HG03097 (cell line): ENCODE data around the gene PIK3C3.
"Not testable (repeated sequence)": the region's sequence is repeated elsewhere in the genome, so short reads cannot be mapped to it uniquely, and the experiment has no call there.

Source experiments
- ATAC-seq: cut with Tn5 transposase; IDR thresholded peaks from one replicate; pipeline ENCODE4 v1.9.1; 2021; ENCODE audit not compliant: unreplicated experiment, low FRiP score

PIK3C3 gene

DNA sequence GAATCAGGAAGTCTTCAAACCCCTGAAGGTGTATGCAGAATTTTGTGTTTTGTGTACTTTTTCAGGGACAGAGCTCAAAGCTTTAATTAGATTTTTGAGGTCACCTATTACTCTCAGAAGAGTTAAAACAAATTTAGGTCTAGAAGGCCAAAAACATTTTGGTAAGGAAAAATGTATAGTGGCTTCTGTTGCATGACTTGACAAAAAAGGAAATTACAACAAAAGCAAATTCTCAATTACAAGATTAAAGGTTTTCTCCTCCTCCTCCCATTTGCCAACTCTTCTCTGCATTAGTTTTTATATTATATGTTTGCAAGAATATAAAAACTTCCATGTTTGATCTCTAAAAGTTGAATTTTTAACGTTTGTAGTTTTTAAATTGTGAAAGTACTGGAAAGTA, 4.0 kb downstream of the PIK3C3 start:
- ATAC-seq: no peak

DNA sequence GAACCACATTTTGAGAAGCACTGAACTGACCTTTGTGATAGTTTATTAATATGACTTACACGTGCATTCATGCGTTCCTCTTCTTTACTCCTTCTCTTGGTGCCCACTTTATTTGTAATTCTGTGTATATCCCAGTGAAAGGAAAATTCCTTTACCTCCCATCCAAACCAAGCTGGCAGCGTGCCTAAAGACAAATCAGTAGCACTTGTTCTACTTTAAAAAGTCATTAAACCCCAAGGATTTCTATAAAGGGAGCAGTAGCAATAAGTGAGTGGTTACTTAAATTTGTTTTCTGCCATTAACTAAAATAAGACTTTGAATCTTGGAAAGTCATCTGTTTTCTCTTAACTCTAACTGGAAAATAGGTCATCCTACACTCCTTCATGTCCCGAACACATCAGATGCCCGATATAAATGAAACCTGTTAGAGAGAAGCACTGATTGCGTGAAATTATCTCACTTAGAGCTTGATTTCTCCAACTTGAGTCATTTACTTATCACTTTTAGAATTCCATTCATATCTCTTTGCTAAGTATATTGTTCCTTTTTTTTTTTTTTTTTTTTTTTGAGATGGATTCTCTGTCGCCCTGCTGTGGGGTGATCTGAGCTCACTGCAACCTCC, 10.7 kb downstream of the PIK3C3 start:
- no peak for ATAC-seq

DNA sequence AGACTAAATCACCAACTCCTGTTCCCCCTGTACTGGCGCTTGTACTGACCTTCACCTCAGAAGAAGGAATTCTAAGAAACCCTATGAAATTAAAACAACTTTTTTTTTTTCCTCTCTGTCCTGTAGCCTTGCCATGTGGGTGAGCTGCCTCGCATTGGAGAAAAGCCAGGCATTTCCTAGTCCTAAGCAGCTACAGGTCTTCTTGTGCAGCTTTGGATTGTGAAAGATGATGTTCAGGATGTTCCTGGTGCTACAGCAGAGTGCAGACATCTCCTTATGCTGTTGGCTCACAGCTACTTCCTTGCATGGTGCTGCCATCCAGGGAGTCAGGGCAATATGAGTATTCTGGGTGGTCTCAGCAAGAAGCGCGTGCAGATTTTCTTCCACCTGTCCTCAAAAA, 11.9 kb downstream of the PIK3C3 start:
- ATAC-seq: no peak

DNA sequence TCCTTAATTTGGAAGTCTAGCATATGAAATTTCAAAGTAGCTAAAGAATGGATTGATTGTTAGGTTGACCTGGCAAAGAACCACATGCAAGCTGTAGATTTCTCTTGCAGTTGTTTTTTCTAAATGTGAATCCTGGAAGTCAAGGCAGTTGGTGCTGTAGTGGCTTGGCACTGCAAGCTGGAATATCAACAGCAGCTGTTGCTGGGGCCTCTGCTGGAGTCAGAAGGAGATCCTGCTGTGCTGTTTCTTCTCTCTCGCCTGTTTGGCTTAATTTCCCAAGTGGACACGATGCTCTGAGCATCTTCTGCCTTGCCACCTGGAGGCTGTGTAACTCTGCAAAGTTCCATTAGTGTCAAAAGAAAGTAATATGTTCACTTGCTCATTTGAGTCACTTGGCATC, 12.6 kb downstream of the PIK3C3 start:
- no peak for ATAC-seq

DNA sequence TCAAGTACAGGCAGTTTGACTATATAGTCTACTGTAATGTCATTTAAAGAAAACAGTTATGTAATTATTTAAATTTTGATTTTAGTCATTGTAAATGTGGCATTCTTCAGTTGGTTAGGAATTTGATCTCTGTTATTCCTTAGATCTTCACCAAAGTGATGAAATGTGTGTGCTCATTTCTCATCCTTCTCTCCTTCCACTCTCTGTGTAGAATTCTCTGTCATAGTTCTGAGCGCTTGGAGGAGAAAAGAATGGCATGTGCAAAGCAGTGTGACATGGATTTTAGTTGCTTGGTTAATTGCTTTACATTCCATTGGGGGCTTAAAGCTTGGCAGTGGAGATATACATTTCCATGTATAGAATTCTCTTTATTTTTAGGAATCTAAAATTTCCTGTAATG, 14.8 kb downstream of the PIK3C3 start:
- no peak for ATAC-seq

DNA sequence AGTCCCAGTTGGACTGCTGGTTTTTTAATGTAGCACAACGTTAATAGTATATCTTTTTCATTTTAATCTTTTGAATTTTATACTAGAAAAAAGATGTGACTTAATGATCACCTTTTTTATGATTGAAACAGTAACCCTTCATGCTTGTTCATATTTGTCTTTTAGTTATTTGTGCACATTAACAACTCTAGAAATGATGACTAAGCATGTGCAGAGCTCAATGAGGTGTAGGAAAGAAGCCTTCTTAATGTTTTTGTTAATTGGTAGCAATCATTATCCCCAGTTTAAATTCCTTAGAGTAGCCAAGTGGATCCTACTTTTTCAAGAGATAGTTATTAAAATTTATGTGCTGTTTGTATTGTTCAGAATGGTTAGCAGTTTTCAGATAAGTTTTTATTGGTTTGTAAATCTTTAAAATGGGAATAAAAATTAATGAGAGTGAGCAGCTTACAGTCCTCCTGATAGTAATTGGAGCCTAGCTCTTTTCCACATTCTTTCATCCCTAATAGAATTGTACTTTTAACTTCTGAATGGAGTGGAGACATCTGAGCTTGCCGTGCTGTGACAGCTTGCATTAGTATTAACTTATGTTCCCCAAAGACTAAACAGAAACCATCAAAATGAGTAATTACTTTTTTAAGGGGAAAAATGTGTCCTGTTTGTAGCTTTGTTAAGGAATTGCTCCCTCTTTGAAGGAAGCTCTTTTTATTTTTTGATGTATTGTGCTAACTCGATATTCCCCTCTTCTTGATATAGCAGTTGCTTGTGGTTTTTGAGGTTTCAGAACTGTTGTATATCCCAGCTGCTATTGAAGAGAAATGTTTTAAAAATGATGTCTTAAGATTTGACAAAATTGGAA, 17.3 kb downstream of the PIK3C3 start:
- ATAC-seq: no peak

DNA sequence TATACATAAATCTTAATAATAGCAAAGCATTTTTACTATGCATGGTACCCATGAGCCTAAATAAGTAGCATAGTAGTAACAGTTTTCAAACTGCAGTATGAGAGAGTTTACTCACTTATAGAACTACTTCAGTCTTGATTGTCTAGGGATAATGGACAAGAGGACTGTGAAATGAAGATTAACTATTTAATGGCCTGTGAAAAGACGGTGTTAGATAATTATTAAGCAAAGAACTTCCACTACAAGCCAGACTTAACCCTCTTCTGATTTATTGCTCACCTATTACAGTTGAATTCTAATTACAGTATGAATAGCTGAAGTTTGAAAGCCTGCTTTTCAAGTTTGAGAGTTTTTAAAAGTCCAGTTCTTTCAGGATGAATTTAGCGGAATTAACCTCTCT, 18.9 kb downstream of the PIK3C3 start:
- no peak for ATAC-seq

DNA sequence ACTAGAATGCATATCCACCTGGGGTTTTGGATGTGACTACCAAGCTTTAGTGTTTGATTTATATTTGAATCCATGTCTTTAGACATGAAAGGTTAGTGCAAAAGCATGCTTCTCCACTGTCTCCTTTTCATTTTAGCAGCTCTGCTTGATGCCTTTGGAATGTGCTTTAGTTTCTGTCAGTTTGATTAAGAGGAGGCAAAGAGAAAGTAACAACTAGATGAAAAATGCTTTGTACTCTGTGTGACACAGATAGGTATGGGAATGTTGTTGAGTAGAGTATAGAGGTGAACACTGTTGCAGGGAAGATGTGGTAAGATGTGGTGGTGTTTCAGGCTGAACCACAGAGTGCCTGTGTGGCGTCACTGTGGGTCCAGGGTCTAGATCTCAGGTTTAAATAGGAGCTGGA, 19.8 kb downstream of the PIK3C3 start:
- peak; percentile 57 for ATAC-seq

DNA sequence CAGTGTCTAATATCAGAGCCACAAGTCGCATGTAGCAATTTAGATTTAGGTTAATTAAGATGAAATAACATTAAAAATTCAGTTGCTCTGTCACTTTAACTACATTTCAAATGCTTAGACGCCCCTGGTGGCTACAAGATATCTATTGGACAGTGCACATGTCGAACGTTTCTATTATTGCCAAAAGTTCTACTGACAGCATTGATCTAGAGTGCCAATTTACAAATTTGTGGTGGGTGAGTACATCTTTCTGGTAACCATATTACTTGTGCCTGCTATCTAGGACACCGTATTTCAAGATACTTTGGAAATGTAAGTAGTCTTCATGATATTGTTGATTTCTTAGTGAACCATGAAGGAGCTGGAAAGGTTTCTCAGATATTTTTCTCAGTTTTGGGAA, 20.2 kb downstream of the PIK3C3 start:
- no peak for ATAC-seq

DNA sequence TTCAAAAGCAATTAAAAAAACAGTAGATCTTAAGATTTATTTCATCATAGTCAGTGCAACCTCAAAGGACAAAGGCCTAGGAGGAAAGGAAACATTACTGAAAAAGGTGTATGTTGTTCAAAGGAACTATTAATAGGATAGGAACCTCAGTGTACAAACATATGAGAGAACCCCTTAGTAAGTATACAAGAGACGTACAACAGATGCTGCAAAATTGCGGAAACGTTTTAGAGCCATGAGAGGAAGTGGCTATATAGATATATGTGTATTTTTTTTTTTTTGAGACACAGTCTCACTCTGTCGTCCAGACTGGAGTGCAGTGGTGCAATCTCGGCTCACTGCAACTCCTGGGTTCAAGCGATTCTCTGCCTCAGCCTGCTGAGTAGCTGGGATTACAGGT, 22.2 kb downstream of the PIK3C3 start:
- no peak for ATAC-seq

DNA sequence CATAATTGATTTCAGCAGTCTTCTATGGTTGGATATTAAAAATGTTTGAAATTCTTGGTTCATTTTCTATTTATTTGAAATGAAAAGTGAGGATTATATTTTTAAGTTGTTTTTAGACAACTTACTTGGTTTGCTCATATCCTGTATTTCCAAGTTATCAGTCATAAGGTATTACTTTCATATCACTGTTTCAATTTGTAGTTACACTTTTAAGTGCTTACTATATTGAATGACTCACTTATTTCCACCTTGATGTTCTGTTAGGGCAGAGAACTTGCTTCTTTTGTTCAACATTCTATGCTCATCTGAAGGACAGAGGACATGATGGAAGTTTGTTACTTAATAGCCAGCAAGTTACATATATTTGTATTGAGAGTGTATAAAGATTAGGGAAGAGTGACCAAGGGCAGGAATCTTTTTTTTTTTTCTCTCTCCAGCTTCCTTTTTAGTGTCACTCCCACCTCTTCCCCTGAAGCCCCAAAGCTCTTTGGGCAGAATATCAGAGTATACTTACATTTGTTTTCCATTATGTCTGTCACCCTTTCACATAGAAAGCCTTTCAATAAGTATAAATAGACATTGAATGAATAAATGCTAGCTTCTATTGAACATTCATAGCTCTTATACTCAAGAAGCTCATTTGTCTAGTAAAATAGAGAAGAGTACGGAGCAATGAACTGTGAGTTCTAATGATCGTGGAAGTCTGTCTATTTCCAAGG, 28.1 kb downstream of the PIK3C3 start:
- ATAC-seq: peak; percentile 94

DNA sequence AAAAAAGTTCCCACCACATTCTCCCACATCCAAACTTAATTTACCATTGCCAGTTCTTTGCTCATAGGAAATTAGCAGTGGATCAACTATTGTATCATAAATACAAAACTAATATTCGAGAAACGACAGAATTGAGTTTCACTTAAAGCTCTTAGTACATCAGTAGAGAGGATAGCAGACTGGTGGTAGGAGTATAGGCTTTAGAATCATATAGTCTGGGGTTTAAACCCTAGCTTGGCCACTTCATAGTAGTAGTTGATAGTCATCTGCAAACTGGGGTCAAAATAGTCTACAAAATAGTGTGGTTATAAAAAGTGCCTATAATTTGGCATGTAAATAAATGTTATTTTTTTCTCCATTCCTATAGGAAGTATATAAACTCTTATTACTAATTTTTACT, 30.9 kb downstream of the PIK3C3 start:
- no peak for ATAC-seq

DNA sequence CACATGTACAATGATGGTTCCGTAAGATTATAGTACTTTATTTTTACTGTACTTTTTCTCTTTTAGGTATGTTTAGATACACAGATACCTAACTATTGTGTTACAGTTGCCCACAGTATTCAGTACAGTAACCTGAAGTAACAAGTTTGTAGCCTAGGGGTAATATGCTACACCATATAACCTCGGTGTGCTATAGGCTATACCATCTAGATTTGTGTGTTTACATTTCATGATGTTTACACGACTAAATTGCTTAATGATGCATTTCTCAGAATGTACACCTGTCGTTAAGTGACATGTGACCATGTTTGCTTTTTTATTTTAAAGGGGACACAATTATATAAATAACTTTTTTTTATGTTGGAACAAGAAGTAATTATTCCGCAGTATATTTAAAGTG, 34.5 kb downstream of the PIK3C3 start:
- no peak for ATAC-seq

DNA sequence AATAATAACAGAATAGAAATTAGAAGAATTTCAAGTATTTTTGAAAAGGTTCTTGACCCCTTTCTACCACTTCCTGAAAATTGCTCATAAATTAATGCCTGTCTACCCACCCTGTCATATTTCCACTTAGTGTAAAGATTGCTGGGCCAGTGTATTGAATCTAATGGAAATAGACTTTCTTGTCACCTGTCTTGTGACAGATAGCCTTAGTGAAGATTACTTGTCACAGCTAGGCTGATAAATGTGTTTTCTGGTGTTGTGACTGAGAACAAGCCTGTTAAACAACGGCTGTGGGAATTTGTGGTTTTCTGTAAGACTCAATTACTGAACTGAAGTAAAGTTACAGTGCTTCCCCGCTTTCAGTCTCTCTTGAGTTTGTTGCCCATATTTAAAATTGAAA, 37.0 kb downstream of the PIK3C3 start:
- peak; percentile 67 for ATAC-seq

DNA sequence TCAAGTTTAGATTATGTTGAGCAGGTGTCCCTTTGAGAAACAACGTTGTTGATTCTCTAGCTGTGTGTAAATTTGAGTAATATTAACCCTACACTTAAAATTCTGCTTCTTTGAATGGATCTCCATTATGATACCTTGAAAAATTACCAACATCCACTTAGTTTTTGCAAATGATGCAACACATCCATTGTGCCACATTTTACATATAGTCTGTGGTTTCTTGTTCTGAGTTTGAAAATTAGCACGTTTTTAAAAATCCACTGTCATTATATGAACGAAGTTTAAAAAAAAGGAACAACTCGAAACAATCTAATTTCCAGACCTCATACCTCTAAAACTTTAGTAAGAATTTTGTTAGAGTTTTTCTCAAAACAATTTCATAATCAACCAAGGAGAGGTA, 37.7 kb downstream of the PIK3C3 start:
- no peak for ATAC-seq

DNA sequence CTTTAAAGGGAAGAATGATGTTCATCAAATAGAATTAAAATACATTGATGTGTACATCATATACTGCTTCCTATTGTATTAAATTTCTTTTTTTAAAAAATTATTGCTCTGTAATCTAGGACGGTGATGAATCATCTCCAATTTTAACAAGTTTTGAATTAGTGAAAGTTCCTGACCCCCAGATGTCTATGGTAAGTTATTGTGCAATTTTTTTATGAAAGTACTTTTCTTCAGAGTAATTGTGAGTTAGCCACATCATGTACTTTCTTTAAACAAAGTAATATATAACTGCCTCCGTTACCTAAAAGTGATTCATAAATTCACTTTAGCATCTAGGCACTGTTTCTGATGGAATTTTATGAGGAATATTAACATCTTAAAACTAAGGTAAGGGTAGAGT, 38.1 kb downstream of the PIK3C3 start:
- ATAC-seq: no peak

DNA sequence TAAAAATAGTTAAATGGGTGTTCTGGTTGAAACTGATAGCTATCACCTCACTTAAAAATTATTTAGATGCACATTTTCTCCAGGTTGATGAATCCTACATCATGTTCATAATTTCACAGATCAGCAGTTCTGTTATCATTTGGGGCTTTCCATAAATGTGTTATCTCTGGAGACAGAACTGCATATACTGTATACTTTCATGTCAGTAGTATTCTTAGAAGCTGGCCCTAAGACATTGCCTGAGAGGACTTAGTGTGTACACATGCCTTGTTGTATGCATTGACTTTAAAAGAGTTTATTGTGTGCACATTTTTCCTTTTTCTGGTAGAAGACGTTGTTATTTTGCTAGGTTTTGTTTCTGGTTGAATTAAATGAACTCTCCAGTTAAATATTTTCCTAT, 41.0 kb downstream of the PIK3C3 start:
- ATAC-seq: no peak

DNA sequence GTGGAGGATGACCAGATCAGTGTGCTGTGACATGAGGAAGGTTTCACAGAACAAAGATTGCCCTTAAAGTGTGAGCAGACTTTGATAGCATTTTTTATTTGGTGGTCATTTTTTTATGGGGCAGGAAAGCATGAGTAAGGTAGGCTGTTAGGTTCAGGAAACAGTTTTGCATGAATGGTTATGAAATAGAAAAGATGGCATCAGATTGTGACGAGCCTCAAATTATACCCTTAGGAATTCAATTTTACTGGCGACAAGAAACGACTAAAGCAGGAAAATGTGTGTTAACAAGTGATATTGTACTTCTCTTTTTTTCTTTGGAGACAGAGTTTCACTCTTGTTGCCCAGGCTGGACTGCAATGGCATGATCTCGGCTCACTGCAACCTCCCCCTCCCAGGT, 44.7 kb downstream of the PIK3C3 start:
- no peak for ATAC-seq

DNA sequence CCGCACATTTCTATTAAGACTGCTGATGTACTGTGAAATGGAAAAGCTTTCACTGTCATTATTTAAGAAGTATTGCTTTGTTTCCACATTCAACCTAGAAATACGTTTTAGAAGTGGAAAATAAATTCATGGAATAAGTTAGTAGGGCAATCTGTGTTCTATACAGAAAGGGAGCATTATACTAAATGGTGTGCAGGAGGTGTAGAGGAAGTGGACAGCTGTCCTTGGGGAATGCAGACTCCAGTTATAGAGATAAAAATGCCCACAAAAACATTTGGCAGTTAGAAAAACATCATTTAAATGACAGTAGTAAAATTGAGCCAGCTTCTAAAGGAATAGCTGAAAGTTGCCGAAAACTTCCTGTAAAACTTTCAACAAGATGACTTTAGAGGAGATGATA, 46.8 kb downstream of the PIK3C3 start:
- no peak for ATAC-seq

DNA sequence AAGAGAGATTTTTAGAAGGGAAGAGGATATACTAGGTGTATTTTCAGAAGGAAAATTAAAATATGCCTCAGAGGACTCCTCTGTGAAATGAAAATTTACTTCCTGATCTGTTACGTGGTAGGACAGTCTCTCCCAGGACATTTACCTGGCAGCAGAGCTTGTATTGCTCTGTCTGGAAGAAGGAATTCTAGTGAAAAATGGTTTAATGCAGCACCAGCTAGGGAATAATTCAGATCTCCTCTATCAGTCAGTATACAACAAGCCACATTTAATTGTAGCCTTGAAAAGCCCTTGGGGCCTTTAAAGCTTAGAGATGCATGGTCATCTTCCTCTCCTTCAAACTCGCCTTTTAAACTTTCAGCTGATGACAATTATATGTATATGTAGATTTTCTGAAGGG, 49.6 kb downstream of the PIK3C3 start:
- no peak for ATAC-seq

DNA sequence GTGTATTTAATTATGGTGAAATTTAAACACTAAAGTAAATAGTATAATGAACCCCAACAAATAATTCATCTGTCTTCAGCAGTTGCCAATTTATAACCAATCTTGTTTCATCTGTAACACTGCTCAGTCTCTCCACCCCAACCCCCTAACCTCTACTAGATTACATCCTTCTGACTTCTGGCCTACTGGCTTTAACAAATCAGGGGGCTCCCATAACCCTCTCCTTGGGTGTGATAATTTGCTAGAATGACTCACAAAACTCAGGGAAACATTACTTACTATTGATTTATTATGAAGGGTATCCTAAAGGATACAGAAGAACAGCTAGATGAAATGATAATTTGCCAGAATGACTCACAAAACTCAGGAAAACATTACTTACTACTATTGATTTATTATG, 50.7 kb downstream of the PIK3C3 start:
- no peak for ATAC-seq

DNA sequence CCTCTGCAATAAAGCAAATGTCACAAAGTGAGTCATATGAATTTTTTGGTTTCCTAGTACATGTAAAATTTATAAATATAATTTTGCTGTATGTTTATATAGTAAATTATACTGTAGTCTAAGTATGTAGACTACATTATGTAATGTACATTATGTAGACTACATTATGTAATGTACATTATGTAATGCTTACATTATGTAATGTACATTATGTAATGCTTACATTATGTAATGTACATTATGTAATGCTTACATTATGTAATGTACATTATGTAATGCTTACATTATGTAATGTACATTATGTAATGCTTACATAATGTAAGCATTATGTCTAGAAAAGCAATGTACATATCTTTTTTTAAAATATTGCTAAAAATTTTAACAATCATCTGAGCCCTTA, 54.4 kb downstream of the PIK3C3 start:
- ATAC-seq: not testable (repeated sequence)
